WTC11 (cell line): Measurements from ENCODE around the gene ADISSP.

Source experiments
- JUN ChIP-seq: sonication (generic); formaldehyde crosslinking; IDR thresholded peaks from 2 replicates; pipeline ENCODE4 v1.8.0; 2023; ENCODE audit warnings: mild to moderate bottlenecking, missing genetic modification reagents
- NR2C2 ChIP-seq: sonication (generic); formaldehyde crosslinking; IDR thresholded peaks from 2 replicates; pipeline ENCODE4 v1.8.0; 2022; ENCODE audit warnings: mild to moderate bottlenecking, missing genetic modification reagents
- TF ChIP-seq, protein P1 (sequence below): fragments of 200-600 bp; IDR thresholded peaks from 2 replicates; pipeline ENCODE4 v1.8.0; 2022; ENCODE audit warnings: antibody characterized with exemption
- TF ChIP-seq, protein P2 (sequence below): sonication (generic); formaldehyde crosslinking; IDR thresholded peaks from 2 replicates; pipeline ENCODE4 v1.8.1; 2022; ENCODE audit warnings: low read depth, missing genetic modification reagents, borderline replicate concordance

DNA sequence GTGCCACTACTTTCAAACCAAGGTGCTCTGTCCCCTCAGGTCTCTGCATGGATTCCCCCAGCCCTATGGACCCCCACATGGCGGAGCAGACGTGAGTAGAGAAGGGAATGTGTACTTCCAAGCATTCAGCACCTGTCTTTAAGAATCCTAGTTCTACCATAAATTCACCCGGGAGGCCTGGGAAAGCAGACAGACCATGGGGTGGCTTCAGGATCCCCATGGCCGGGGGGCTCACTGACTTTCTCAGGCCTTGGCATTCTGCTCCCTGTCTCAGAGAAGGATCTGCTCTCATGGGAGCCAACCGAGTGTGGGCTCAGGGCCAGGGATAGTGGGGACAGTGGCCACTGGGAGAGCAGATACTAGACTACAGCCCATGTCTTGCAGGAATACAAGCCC lies 30.8 kb upstream of the ADISSP start:
- TF ChIP-seq JUN (CRISPR knock-in tag), result no peak
- TF ChIP-seq NR2C2 (CRISPR knock-in tag), result no peak
- TF ChIP-seq, protein P1, sequence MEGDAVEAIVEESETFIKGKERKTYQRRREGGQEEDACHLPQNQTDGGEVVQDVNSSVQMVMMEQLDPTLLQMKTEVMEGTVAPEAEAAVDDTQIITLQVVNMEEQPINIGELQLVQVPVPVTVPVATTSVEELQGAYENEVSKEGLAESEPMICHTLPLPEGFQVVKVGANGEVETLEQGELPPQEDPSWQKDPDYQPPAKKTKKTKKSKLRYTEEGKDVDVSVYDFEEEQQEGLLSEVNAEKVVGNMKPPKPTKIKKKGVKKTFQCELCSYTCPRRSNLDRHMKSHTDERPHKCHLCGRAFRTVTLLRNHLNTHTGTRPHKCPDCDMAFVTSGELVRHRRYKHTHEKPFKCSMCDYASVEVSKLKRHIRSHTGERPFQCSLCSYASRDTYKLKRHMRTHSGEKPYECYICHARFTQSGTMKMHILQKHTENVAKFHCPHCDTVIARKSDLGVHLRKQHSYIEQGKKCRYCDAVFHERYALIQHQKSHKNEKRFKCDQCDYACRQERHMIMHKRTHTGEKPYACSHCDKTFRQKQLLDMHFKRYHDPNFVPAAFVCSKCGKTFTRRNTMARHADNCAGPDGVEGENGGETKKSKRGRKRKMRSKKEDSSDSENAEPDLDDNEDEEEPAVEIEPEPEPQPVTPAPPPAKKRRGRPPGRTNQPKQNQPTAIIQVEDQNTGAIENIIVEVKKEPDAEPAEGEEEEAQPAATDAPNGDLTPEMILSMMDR, result no peak
- TF ChIP-seq, protein P2, sequence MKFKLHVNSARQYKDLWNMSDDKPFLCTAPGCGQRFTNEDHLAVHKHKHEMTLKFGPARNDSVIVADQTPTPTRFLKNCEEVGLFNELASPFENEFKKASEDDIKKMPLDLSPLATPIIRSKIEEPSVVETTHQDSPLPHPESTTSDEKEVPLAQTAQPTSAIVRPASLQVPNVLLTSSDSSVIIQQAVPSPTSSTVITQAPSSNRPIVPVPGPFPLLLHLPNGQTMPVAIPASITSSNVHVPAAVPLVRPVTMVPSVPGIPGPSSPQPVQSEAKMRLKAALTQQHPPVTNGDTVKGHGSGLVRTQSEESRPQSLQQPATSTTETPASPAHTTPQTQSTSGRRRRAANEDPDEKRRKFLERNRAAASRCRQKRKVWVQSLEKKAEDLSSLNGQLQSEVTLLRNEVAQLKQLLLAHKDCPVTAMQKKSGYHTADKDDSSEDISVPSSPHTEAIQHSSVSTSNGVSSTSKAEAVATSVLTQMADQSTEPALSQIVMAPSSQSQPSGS, result no peak
